ENCODE data around the gene DRGX. TPM values are rescaled to one million over a fixed set of nuclear protein-coding genes. Genes with fewer than 3 reads are reported as not detected.

The DRGX gene
- total RNA-seq, 4 donors from 2014 or later, result 0.14 TPM; not detected in 3

- no peak overlapping the region for H3K27ac ChIP-seq
- no peak for DNase-seq
- H3K4me1 ChIP-seq, result no peaks in the 10 kb centered on the region
- TF ChIP-seq POLR2A (IDR thresholded peaks at IDR 0.05) (no peak), CTCF (IDR thresholded peaks at IDR 0.05) (no peak)
- no peaks in the 10 kb centered on the region for H3K9me3 ChIP-seq
- H3K36me3 ChIP-seq, result no peaks in the 10 kb centered on the region
- H3K4me3 ChIP-seq, result no peak overlapping the region
- intact Hi-C loops (cut with DNase I; ENCODE audit: low total_unique reads), result no loop called here
- H3K27me3 ChIP-seq, result no peaks in the 10 kb centered on the region
Measured at GRCh38 chr10:49364747-49365146, 31.1 kb downstream of the DRGX start.

- intact Hi-C loops (cut with DNase I; ENCODE audit: low total_unique reads), result no loop called here
- Histone ChIP-seq H3K36me3 (no peaks in the 10 kb centered on the region), H3K27me3 (no peaks in the 10 kb centered on the region), H3K27ac (no peak overlapping the region), H3K4me1 (no peaks in the 10 kb centered on the region), H3K4me3 (no peak overlapping the region), H3K9me3 (no peaks in the 10 kb centered on the region)
- DNase-seq, result no peak
- TF ChIP-seq POLR2A (IDR thresholded peaks at IDR 0.05), result no peak
- TF ChIP-seq CTCF (IDR thresholded peaks at IDR 0.05), result no peak
Measured at GRCh38 chr10:49364051-49364450, 31.8 kb downstream of the DRGX start.

GRCh38 chr10:49363309-49364031, 32.4 kb downstream of the DRGX start:
- intact Hi-C loops (cut with DNase I; ENCODE audit: low total_unique reads), result no loop called here
- H3K4me3 ChIP-seq, result no peak overlapping the region
- H3K4me1 ChIP-seq, result no peaks in the 10 kb centered on the region
- H3K27ac ChIP-seq, result no peak overlapping the region
- DNase-seq, result no peak
- TF ChIP-seq POLR2A (IDR thresholded peaks at IDR 0.05) (no peak), CTCF (IDR thresholded peaks at IDR 0.05) (no peak)
- no peaks in the 10 kb centered on the region for H3K27me3 ChIP-seq
- H3K36me3 ChIP-seq, result no peaks in the 10 kb centered on the region
- no peaks in the 10 kb centered on the region for H3K9me3 ChIP-seq

- H3K4me1 ChIP-seq, result no peaks in the 10 kb centered on the region
- DNase-seq, result no peak
- no peak overlapping the region for H3K4me3 ChIP-seq
- intact Hi-C loops (cut with DNase I; ENCODE audit: low total_unique reads), result no loop called here
- H3K27me3 ChIP-seq, result no peaks in the 10 kb centered on the region
- H3K36me3 ChIP-seq, result no peaks in the 10 kb centered on the region
- TF ChIP-seq CTCF (IDR thresholded peaks at IDR 0.05) (no peak), POLR2A (IDR thresholded peaks at IDR 0.05) (no peak)
- no peaks in the 10 kb centered on the region for H3K9me3 ChIP-seq
- H3K27ac ChIP-seq, result no peak overlapping the region
Measured at GRCh38 chr10:49362596-49363260, 33.2 kb downstream of the DRGX start.

Measured in uterus (tissue), 4 donors.